ENCODE measurements around the gene C17orf50. TPM values are rescaled to one million over a fixed set of nuclear protein-coding genes. Genes with fewer than 3 reads are reported as not detected.
A peak's percentile ranks its signal among the peaks of the same experiment; 100 is the strongest.

C17orf50 gene
- total and polyA plus RNA-seq, 3 donors from 2014 or later: 48.8 to 154 (median 102) TPM

DNA sequence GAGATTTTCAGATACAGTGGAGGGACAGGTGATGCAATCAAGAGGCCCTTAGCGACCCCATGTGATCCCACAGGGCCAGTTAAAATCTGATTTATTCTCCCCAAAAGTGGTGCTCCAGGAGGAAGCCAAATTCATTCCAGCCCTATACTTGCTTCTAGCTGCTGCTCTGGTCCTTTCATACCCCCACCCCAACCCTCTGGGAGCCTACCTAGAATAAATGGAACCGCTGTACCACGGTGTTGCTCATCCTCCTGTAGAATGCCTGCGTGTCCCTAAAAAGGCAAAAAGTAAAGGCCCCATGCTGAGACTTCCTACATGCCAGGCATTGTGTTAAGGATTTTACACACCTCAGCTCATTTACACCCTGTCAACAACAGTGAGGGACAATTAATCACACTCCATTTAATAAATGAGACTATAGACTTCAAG is 31.3 kb upstream of the C17orf50 start:
- intact Hi-C loops (cut with DNase I; ENCODE audit: low total_unique reads): no loop called here
- peaks cover 6% of the 10 kb centered on the region for H3K4me1 ChIP-seq

DNA sequence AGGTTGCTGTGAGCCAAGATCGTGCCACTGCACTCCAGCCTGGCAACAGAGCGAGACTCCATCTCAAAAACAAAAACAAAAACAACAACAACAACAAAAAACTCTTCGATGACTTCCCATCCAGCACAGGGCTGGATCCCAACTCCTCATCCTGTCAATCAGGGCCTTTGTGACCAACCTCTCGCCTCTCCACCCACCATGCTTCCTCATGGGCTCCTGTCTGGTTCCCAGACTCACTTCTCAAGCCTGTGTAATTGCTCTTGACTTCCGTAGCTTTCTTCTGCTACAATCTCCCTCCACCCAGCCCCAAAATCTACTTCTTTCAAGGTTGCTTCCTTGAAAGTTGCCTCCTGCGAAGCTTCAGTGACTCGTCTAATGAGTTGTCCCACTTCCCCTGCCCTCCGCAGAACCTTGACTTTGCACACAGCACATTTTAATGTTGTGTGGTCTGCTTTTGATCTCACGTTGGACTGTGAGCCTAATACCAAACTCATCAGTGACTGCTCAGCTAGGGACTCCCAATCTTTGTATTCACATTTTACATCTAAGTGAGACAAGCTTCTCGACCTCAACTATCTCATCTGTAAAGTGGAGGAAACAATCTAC is 30.2 kb upstream of the C17orf50 start:
- DNase-seq: no peak
- 80 to 84% methylated on average over 10 of the region's 10 CpGs for WGBS, 2 donors
- H3K9me3 ChIP-seq: no peaks in the 10 kb centered on the region
- no peaks in the 10 kb centered on the region for H3K36me3 ChIP-seq (ENCODE audit: low read depth, missing control alignments)
- intact Hi-C loops (cut with DNase I; ENCODE audit: low total_unique reads): no loop called here
- TF ChIP-seq POLR2A (IDR thresholded peaks at IDR 0.05): no peak
- TF ChIP-seq, protein P1, sequence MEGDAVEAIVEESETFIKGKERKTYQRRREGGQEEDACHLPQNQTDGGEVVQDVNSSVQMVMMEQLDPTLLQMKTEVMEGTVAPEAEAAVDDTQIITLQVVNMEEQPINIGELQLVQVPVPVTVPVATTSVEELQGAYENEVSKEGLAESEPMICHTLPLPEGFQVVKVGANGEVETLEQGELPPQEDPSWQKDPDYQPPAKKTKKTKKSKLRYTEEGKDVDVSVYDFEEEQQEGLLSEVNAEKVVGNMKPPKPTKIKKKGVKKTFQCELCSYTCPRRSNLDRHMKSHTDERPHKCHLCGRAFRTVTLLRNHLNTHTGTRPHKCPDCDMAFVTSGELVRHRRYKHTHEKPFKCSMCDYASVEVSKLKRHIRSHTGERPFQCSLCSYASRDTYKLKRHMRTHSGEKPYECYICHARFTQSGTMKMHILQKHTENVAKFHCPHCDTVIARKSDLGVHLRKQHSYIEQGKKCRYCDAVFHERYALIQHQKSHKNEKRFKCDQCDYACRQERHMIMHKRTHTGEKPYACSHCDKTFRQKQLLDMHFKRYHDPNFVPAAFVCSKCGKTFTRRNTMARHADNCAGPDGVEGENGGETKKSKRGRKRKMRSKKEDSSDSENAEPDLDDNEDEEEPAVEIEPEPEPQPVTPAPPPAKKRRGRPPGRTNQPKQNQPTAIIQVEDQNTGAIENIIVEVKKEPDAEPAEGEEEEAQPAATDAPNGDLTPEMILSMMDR (IDR thresholded peaks at IDR 0.05): no peak
- no peaks in the 10 kb centered on the region for H3K27me3 ChIP-seq
- H3K4me3 ChIP-seq: no peak overlapping the region
- H3K4me1 ChIP-seq: peaks cover 6% of the 10 kb centered on the region
- H3K27ac ChIP-seq: no peak overlapping the region

More for the DNA sequence above, 31.3 kb upstream of the C17orf50 start:
- 85 to 87% methylated on average over 4 of the region's 4 CpGs for WGBS, 2 donors
- no peak overlapping the region for H3K27ac ChIP-seq
- no peaks in the 10 kb centered on the region for H3K36me3 ChIP-seq (ENCODE audit: low read depth, missing control alignments)
- no peak overlapping the region for H3K4me3 ChIP-seq
- TF ChIP-seq, protein P1 (IDR thresholded peaks at IDR 0.05): no peak
- no peak for TF ChIP-seq POLR2A (IDR thresholded peaks at IDR 0.05)
- H3K9me3 ChIP-seq: no peaks in the 10 kb centered on the region
- no peaks in the 10 kb centered on the region for H3K27me3 ChIP-seq
- no peak for DNase-seq

DNA sequence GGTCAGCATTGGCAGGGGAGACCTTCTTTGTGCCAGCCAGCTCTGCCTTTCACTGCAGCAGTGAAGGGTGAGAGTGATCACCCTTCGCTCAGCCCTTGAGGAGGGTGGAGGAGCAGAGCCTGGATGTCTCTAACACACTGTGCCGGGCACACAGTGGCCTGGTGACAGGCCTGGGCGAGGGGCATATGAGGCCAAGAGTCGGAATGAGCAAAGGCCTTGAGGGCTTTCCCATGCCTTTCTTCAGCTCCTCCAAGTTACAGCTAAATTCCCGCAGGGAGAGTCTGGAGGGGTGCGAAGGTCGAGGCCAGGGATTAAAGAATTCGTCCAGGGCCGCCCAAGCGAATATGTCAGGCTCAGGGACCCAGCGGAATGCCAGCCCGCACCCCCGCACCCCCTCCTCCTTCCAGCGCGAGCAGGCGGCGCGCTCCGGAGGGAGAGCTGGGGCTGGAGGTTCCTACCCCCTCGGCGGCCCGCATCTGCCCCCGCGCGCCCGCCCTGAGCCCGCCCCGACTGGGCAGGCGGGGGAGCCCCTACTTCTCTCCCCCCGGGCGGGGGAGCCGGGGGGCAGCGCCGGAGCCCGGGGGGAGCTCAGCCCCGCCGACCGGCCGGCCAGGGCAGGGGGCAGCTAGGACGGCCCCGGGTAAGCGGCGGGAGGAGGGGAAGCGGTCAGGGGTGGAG is 29.3 kb upstream of the C17orf50 start, which contains the start of gene RASL10B:
Gene RASL10B (plus strand): TSS at position 401 of the 678 bp plus-strand sequence. CDS start 3,546 bp downstream, outside the sequence.
- Histone ChIP-seq H3K36me3 (ENCODE audit: low read depth, missing control alignments) (no peaks in the 10 kb centered on the region), H3K27me3 (no peaks in the 10 kb centered on the region), H3K9me3 (no peaks in the 10 kb centered on the region), H3K27ac (no peak within 1 kb of the TSS), H3K4me1 (peaks cover 6% of the 10 kb centered on the region), H3K4me3 (peak within 1 kb of the TSS; percentile 66 to 67)
- intact Hi-C loops (cut with DNase I; ENCODE audit: low total_unique reads): no loop called here
- DNase-seq: peak; percentile 73
- 3 to 20% methylated on average over 3 to 25 of the region's 44 CpGs for WGBS, 2 donors
- TF ChIP-seq POLR2A (IDR thresholded peaks at IDR 0.05): no peak
- TF ChIP-seq, protein P1 (IDR thresholded peaks at IDR 0.05): no peak

DNA sequence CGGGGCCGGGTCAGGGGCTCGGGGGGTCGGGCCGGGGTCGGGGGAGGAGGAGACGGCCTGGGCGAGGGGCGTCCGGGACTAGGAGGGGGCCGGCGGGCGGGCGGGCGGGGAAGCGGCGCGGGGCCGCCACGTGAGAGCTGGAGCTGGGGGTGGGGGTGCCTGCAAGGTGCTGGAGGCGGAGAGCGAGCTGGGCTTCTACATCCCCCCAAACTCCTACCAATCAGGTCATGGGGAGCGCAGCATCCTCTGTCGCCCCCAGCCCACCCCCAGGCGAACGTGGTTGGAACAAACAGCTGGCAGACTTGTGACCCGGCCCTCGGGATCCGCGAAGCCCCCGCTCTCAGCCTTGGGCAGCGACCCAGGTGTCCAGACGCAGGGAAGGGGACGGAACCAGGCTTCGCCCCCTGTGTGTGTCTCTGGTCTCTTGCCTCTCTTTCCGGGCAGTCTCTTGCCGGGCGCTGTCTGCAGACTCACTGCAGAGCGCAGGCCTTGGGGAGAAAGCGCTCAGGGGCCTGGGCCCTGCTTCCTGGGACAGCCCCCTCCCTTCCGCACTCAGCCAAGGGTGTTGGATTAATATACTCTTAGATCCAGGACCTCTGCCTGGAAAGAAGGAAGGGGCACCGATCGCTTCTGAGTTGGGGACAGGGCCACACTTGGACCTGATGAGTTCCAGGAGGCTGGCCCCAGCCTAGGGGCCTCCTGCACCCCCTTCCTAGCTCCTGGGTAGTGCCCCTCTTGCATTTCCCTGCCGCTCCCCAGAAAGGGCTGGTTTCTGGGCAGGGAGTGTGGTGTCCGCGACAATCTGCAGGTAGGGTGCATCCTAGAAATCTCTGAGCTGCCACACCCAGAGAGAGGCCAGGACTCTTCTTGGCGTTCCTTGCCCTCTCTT is 28.5 kb upstream of the C17orf50 start:
- Histone ChIP-seq H3K27me3 (no peaks in the 10 kb centered on the region), H3K36me3 (ENCODE audit: low read depth, missing control alignments) (no peaks in the 10 kb centered on the region), H3K4me3 (peak overlapping the region; percentile 66 to 67), H3K4me1 (peaks cover 6% of the 10 kb centered on the region), H3K27ac (no peak overlapping the region), H3K9me3 (no peaks in the 10 kb centered on the region)
- WGBS, 2 donors: 18 to 22% methylated on average over 15 to 47 of the region's 47 CpGs
- no peak for TF ChIP-seq POLR2A (IDR thresholded peaks at IDR 0.05)
- TF ChIP-seq, protein P1 (IDR thresholded peaks at IDR 0.05): no peak
- no peak for DNase-seq
- intact Hi-C loops (cut with DNase I; ENCODE audit: low total_unique reads): no loop called here
